CD4-positive, alpha-beta T cell treated with Interleukin-1 beta for 1 hour (primary cell): ENCODE results near the gene BRD7.

Experiments
- DNase-seq, 2 donors: peaks; one replicate each; pipeline ENCODE4 v3.0.0-alpha.2; 2020 to 2022

The BRD7 gene

GRCh38 chr16:50318796-50319578 is 49.8 kb downstream of the BRD7 start:
- DNase-seq, result no peak

- DNase-seq, result no peak
Observed at GRCh38 chr16:50316848-50317630, 51.7 kb downstream of the BRD7 start.

- no peak for DNase-seq
Observed at GRCh38 chr16:50316102-50316847, 52.5 kb downstream of the BRD7 start.

- no peak for DNase-seq
Observed at GRCh38 chr16:50315346-50315997, 53.3 kb downstream of the BRD7 start.

GRCh38 chr16:50314665-50315064 is 54.1 kb downstream of the BRD7 start:
- no peak for DNase-seq

GRCh38 chr16:50313596-50314478 is 55.0 kb downstream of the BRD7 start:
- peak; percentile 33 to 61 for DNase-seq

- DNase-seq, result no peak
Observed at GRCh38 chr16:50311891-50312501, 56.8 kb downstream of the BRD7 start.

- DNase-seq, result no peak
Observed at GRCh38 chr16:50311134-50311528, 57.7 kb downstream of the BRD7 start.

- no peak for DNase-seq
Observed at GRCh38 chr16:50310308-50311133, 58.3 kb downstream of the BRD7 start.

GRCh38 chr16:50309527-50310307 is 59.1 kb downstream of the BRD7 start:
- no peak for DNase-seq

GRCh38 chr16:50309156-50309526 is 59.6 kb downstream of the BRD7 start:
- DNase-seq, result no peak

GRCh38 chr16:50308237-50308965 is 60.4 kb downstream of the BRD7 start:
- DNase-seq, result no peak

GRCh38 chr16:50306287-50306686 is 62.5 kb downstream of the BRD7 start:
- DNase-seq, result no peak

GRCh38 chr16:50305441-50306061 is 63.2 kb downstream of the BRD7 start:
- DNase-seq, result no peak

GRCh38 chr16:50304467-50305440 is 64.0 kb downstream of the BRD7 start:
- DNase-seq, result no peak

GRCh38 chr16:50303605-50304466 is 65.0 kb downstream of the BRD7 start:
- no peak for DNase-seq
